Fibroblast of lung (primary cell): ENCODE measurements around the gene IFIT5. TPM values are rescaled to one million over a fixed set of nuclear protein-coding genes. Genes with fewer than 3 reads are reported as not detected.
"Not testable (repeated sequence)": the region's sequence is repeated elsewhere in the genome, so short reads cannot be mapped to it uniquely, and the experiment has no call there.

Experiments
- DNase-seq, 2 donors: peaks; one replicate each; pipeline versions ENCODE4 v3.0.0 to v3.0.0-alpha.2; 2010; ENCODE audit warnings: low read depth in 2 of 2
- H2AFZ ChIP-seq: 2 replicates; pipeline ENCODE4 v1.5.1; 2012; ENCODE audit warnings: low read length, control low read depth, inconsistent platforms
- H3K27ac ChIP-seq: 2 replicates; pipeline ENCODE4 v1.5.1; 2011; ENCODE audit warnings: low read length, control low read depth; ENCODE audit not compliant: insufficient read depth
- H3K27me3 ChIP-seq: 2 replicates; pipeline ENCODE4 v1.5.1; 2011; ENCODE audit warnings: mild to moderate bottlenecking, low read length; ENCODE audit not compliant: control insufficient read depth, insufficient read depth
- H3K36me3 ChIP-seq: 2 replicates; pipeline ENCODE4 v1.5.1; 2011; ENCODE audit warnings: low read length; ENCODE audit not compliant: control insufficient read depth, insufficient read depth
- H3K4me1 ChIP-seq: 2 replicates; pipeline ENCODE4 v1.5.1; 2011; ENCODE audit warnings: low read length; ENCODE audit not compliant: control insufficient read depth, insufficient read depth; ENCODE audit errors: extremely low read depth
- H3K4me2 ChIP-seq: 2 replicates; pipeline ENCODE4 v1.5.1; 2011; ENCODE audit warnings: low read length, control low read depth; ENCODE audit not compliant: insufficient read depth; ENCODE audit errors: extremely low read depth
- H3K4me3 ChIP-seq, 4 experiments: fragments of 200-600 bp in 1 of 4; sonication (generic) in 1 of 4; replicated peaks in 1 of 4; 2 replicates each; pipeline ENCODE4 v1.5.1; 2011 to 2016; ENCODE audit warnings: low read length in 4 of 4, low read depth in 3 of 4, mild to moderate bottlenecking in 3 of 4, control low read depth in 2 of 4, inconsistent platforms in 1 of 4, mixed read lengths in 1 of 4; ENCODE audit not compliant: insufficient read depth in 1 of 4; ENCODE audit errors: control extremely low read depth in 1 of 4
- H3K79me2 ChIP-seq: 2 replicates; pipeline ENCODE4 v1.5.1; 2012; ENCODE audit warnings: mild to moderate bottlenecking, low read length, inconsistent platforms; ENCODE audit not compliant: control insufficient read depth, insufficient read depth
- H3K9ac ChIP-seq: 2 replicates; pipeline ENCODE4 v1.5.1; 2011; ENCODE audit warnings: mild to moderate bottlenecking, low read length, control low read depth; ENCODE audit not compliant: insufficient read depth
- H3K9me3 ChIP-seq: 2 replicates; pipeline ENCODE4 v1.5.1; 2012; ENCODE audit warnings: low read depth, low read length; ENCODE audit not compliant: control insufficient read depth, insufficient read depth
- H4K20me1 ChIP-seq: 2 replicates; pipeline ENCODE4 v1.5.1; 2011; ENCODE audit warnings: low read length; ENCODE audit not compliant: control insufficient read depth, insufficient read depth; ENCODE audit errors: extremely low read depth
- CTCF ChIP-seq, 2 donors: IDR thresholded peaks in 1 of 2; conservative IDR thresholded peaks in 1 of 2; 1 replicate in 1 of 2; 2 replicates in 1 of 2; pipeline ENCODE4 v1.5.1; 2011 to 2012; ENCODE audit warnings: low read length in 2 of 2, control low read depth in 1 of 2, inconsistent platforms in 1 of 2, low read depth in 1 of 2, mild to moderate bottlenecking in 1 of 2
- EZH2 ChIP-seq: IDR thresholded peaks from 2 replicates; pipeline ENCODE4 v1.5.1; 2012; ENCODE audit warnings: low read length, control low read depth, mild to moderate bottlenecking; ENCODE audit errors: missing control alignments
- polyA plus RNA-seq, 2 donors: library from polyadenylated mRNA; depleted of rRNA in 1 of 2; stranded (reverse) in 1 of 2; unstranded in 1 of 2; fragments of >200 nt; gene quantifications; 2 replicates each; pipeline ENCODE4 v1.2.1, GENCODE V29; 2011 to 2012; ENCODE audit warnings: missing spikeins in 1 of 2
- total RNA-seq: library from RNA; depleted of rRNA; stranded (reverse); fragments of >200 nt; gene quantifications from 2 replicates; pipeline ENCODE4 v1.2.1, GENCODE V29; 2014

The IFIT5 gene
- total and polyA plus RNA-seq, 2 donors (not counting 1 experiment from before 2014, with no cell fraction given), result 23.5 to 32.7 TPM

- Histone ChIP-seq H3K4me1 (peaks cover 5% of the 10 kb centered on the region), H3K4me3 (no peak overlapping the region), H3K27ac (no peak overlapping the region), H3K9ac (no peak overlapping the region), H2AFZ (no peak overlapping the region), H3K4me2 (no peak overlapping the region), H3K79me2 (no peaks in the 10 kb centered on the region), H3K9me3 (no peaks in the 10 kb centered on the region), H4K20me1 (no peaks in the 10 kb centered on the region), H3K27me3 (no peaks in the 10 kb centered on the region), H3K36me3 (no peaks in the 10 kb centered on the region)
- DNase-seq, result no peak
- no peak for TF ChIP-seq CTCF (conservative IDR thresholded peaks at IDR 0.05 in 1 of 2, IDR thresholded peaks at IDR 0.05 in 1 of 2; ENCODE audit: low read depth in 1 of 2, low read length in 2 of 2)
- TF ChIP-seq EZH2, result no peak
Observed at GRCh38 chr10:89403043-89403442, 11.3 kb upstream of the IFIT5 start.

- no peaks in the 10 kb centered on the region for H4K20me1 ChIP-seq
- TF ChIP-seq CTCF (conservative IDR thresholded peaks at IDR 0.05 in 1 of 2, IDR thresholded peaks at IDR 0.05 in 1 of 2; ENCODE audit: low read depth in 1 of 2, low read length in 2 of 2), result no peak
- TF ChIP-seq EZH2, result no peak
- no peaks in the 10 kb centered on the region for H3K9me3 ChIP-seq
- H3K4me2 ChIP-seq, result no peak overlapping the region
- H3K4me1 ChIP-seq, result no peaks in the 10 kb centered on the region
- no peaks in the 10 kb centered on the region for H3K36me3 ChIP-seq
- H3K27me3 ChIP-seq, result no peaks in the 10 kb centered on the region
- no peak overlapping the region for H3K27ac ChIP-seq
- no peaks in the 10 kb centered on the region for H3K79me2 ChIP-seq
- H3K4me3 ChIP-seq, result no peak overlapping the region
- H2AFZ ChIP-seq, result no peak overlapping the region
- DNase-seq, result peak; percentile 40 to 66
- H3K9ac ChIP-seq, result no peak overlapping the region
Observed at GRCh38 chr10:89404104-89405047, 10.0 kb upstream of the IFIT5 start.

- not testable (repeated sequence) for DNase-seq, H3K4me3 ChIP-seq, H3K4me2 ChIP-seq, H3K27me3 ChIP-seq, H4K20me1 ChIP-seq, H2AFZ ChIP-seq, H3K9me3 ChIP-seq, H3K4me1 ChIP-seq, H3K36me3 ChIP-seq, H3K79me2 ChIP-seq, H3K27ac ChIP-seq, H3K9ac ChIP-seq
Observed at GRCh38 chr10:89406178-89406577, 8.2 kb upstream of the IFIT5 start.

- H3K9ac ChIP-seq, H3K9me3 ChIP-seq: not testable (repeated sequence)
Observed at GRCh38 chr10:89407792-89408191, 6.6 kb upstream of the IFIT5 start.

GRCh38 chr10:89409282-89409681, 5.1 kb upstream of the IFIT5 start:
- H3K4me1 ChIP-seq, H3K27ac ChIP-seq, H3K36me3 ChIP-seq, H3K9me3 ChIP-seq, H3K4me2 ChIP-seq, H3K4me3 ChIP-seq, H4K20me1 ChIP-seq, H3K79me2 ChIP-seq, H2AFZ ChIP-seq, H3K9ac ChIP-seq, DNase-seq, H3K27me3 ChIP-seq: not testable (repeated sequence)

More at GRCh38 chr10:89407792-89408191, 6.6 kb upstream of the IFIT5 start:
- H3K4me3 ChIP-seq, H3K27ac ChIP-seq, H3K4me1 ChIP-seq, H2AFZ ChIP-seq, H3K4me2 ChIP-seq, H3K27me3 ChIP-seq, H4K20me1 ChIP-seq, H3K79me2 ChIP-seq, H3K36me3 ChIP-seq, DNase-seq: not testable (repeated sequence)
